SK-N-SH treated with all-trans-retinoic acid at 6 μM for 48 hours (cell line): ENCODE results near the gene NPY4R.
"Not testable (repeated sequence)": the region's sequence is repeated elsewhere in the genome, so short reads cannot be mapped to it uniquely, and the experiment has no call there.

Source experiments
- ARNTL ChIP-seq: fragments of 450-650 bp; formaldehyde crosslinking; IDR thresholded peaks from 2 replicates; pipeline ENCODE4 v1.5.0; 2020; ENCODE audit warnings: low read depth, mild to moderate bottlenecking, moderate library complexity, borderline replicate concordance
- CSDC2 ChIP-seq: fragments of 250-450 bp; sonication (Bioruptor Pico); IDR thresholded peaks from 2 replicates; pipeline ENCODE4 v1.5.0; 2020; ENCODE audit warnings: mild to moderate bottlenecking, moderate library complexity
- ESRRG ChIP-seq: fragments of 250-450 bp; sonication (Bioruptor Pico); IDR thresholded peaks from 2 replicates; pipeline ENCODE4 v1.6.1; 2021; ENCODE audit warnings: mild to moderate bottlenecking
- ISL1 ChIP-seq: fragments of 250-450 bp; sonication (Bioruptor Pico); IDR thresholded peaks from 2 replicates; pipeline ENCODE4 v2.1.2; 2022; ENCODE audit warnings: mild to moderate bottlenecking, moderate library complexity
- PPARA ChIP-seq: fragments of 250-450 bp; sonication (Bioruptor Pico); IDR thresholded peaks from 2 replicates; pipeline ENCODE4 v1.5.0; 2020; ENCODE audit warnings: mild to moderate bottlenecking, borderline replicate concordance
- RARB ChIP-seq: fragments of 250-450 bp; sonication (Bioruptor Pico); IDR thresholded peaks from 2 replicates; pipeline ENCODE4 v1.8.0; 2021; ENCODE audit warnings: mild to moderate bottlenecking, moderate library complexity
- SNAI2 ChIP-seq: fragments of 250-450 bp; sonication (Bioruptor Pico); IDR thresholded peaks from 2 replicates; pipeline ENCODE4 v1.5.0; 2020; ENCODE audit warnings: mild to moderate bottlenecking, moderate library complexity
- TCF4 ChIP-seq: fragments of 250-450 bp; sonication (Bioruptor Pico); IDR thresholded peaks from 2 replicates; pipeline ENCODE4 v1.8.0; 2021; ENCODE audit warnings: mild to moderate bottlenecking, moderate library complexity, borderline replicate concordance
- TOX ChIP-seq: fragments of 250-450 bp; sonication (Bioruptor Pico); IDR thresholded peaks from 2 replicates; pipeline ENCODE4 v1.8.0; 2021; ENCODE audit warnings: mild to moderate bottlenecking, moderate library complexity, borderline replicate concordance
- ZC3H10 ChIP-seq: fragments of 250-450 bp; sonication (Bioruptor Pico); IDR thresholded peaks from 2 replicates; pipeline ENCODE4 v1.5.1; 2021; ENCODE audit warnings: mild to moderate bottlenecking, moderate library complexity
- ZFP3 ChIP-seq: fragments of 250-450 bp; sonication (Bioruptor Pico); IDR thresholded peaks from 2 replicates; pipeline ENCODE4 v1.5.0; 2020; ENCODE audit warnings: mild to moderate bottlenecking, moderate library complexity
- ZFP30 ChIP-seq: fragments of 450-650 bp; formaldehyde crosslinking; IDR thresholded peaks from 2 replicates; pipeline ENCODE4 v1.5.0; 2022; ENCODE audit warnings: mild to moderate bottlenecking, moderate library complexity
- TF ChIP-seq, protein P1 (sequence below): fragments of 250-450 bp; sonication (Bioruptor Pico); IDR thresholded peaks from 2 replicates; pipeline ENCODE4 v1.5.1; 2020; ENCODE audit warnings: low read depth, mild to moderate bottlenecking, moderate library complexity
- TF ChIP-seq, protein P2 (sequence below): fragments of 250-450 bp; sonication (Bioruptor Pico); IDR thresholded peaks from 2 replicates; pipeline ENCODE4 v1.5.1; 2021; ENCODE audit warnings: mild to moderate bottlenecking, moderate library complexity

DNA sequence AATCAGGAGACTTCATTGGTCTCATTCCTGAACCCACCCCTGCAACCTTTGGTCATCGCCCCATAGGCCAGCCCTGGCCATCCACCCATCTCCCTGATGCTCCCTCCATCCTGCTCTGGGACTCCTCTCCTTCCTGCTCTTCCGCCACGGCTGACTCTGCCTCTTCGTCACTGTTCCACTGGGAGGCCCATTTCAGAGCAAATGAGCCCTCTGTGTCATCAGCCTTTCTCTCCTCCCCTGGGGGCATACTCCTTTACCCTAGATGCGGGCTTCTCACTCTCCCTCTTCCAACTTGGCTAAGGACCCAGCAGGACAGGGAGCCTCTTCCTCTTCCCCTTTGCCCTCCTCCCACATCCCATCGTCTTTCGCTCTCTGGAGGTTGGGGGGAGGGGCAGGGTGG, 47.5 kb downstream of the NPY4R start:
- not testable (repeated sequence) for TF ChIP-seq RARB (CRISPR knock-in tag); SNAI2; ZC3H10 (CRISPR knock-in tag); ZFP30 (CRISPR knock-in tag); ARNTL (CRISPR knock-in tag); ISL1 (CRISPR knock-in tag); TOX (CRISPR knock-in tag); TCF4 (CRISPR knock-in tag); ZFP3 (CRISPR knock-in tag); CSDC2 (CRISPR knock-in tag); ESRRG (CRISPR knock-in tag); PPARA (CRISPR knock-in tag)
- TF ChIP-seq, protein P1, sequence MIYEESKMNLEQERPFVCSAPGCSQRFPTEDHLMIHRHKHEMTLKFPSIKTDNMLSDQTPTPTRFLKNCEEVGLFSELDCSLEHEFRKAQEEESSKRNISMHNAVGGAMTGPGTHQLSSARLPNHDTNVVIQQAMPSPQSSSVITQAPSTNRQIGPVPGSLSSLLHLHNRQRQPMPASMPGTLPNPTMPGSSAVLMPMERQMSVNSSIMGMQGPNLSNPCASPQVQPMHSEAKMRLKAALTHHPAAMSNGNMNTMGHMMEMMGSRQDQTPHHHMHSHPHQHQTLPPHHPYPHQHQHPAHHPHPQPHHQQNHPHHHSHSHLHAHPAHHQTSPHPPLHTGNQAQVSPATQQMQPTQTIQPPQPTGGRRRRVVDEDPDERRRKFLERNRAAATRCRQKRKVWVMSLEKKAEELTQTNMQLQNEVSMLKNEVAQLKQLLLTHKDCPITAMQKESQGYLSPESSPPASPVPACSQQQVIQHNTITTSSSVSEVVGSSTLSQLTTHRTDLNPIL (CRISPR knock-in tag): not testable (repeated sequence)
- TF ChIP-seq, protein P2, sequence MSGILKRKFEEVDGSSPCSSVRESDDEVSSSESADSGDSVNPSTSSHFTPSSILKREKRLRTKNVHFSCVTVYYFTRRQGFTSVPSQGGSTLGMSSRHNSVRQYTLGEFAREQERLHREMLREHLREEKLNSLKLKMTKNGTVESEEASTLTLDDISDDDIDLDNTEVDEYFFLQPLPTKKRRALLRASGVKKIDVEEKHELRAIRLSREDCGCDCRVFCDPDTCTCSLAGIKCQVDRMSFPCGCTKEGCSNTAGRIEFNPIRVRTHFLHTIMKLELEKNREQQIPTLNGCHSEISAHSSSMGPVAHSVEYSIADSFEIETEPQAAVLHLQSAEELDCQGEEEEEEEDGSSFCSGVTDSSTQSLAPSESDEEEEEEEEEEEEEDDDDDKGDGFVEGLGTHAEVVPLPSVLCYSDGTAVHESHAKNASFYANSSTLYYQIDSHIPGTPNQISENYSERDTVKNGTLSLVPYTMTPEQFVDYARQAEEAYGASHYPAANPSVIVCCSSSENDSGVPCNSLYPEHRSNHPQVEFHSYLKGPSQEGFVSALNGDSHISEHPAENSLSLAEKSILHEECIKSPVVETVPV: not testable (repeated sequence)
